SIG-M5 (cell line): Measurements from ENCODE around the gene OTUD7B.
A peak's percentile ranks its signal among the peaks of the same experiment; 100 is the strongest.
"Not testable (repeated sequence)": the region's sequence is repeated elsewhere in the genome, so short reads cannot be mapped to it uniquely, and the experiment has no call there.

Experiments used
- DNase-seq: peaks from one replicate; lab custom pipeline; 2025; lab: John Stamatoyannopoulos, UW

OTUD7B gene

DNA sequence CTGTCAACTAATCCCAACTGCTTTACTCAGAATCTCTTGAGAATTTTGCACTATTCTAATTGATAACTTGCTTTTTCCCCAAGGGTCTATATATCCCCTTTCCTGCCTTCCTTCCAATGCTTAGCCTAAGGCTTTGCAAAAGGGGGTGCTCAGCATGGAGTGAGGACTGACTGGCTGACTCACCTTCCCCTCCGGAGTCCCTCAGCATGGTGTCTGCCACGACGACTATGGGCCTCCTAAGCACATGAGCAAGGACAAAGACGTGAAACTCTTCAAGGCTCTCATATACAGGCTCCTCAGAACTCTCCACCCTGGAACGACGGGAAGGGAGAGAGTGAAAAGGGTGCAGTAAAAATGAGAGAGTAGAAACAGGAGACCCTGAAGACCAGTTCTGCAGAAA, 60.6 kb downstream of the OTUD7B start:
- no peak for DNase-seq

DNA sequence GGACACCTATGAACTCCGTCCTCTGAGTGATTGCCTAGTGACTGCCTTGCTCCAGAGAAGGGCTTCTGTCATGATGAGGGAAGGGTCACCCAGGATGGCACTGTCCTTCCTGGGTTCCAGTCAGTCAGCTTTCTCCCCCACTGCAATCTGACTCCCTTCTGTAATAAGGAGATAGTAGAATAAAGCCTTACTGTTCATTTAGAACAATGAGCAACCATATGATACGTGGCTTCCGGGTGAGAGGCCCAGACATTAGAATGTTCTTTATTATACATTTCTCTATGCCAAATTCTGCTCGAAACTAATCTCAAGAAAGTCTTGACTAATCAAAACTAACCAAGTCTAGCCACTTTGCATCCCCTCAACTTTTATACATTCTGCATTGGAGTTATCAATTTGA, 65.3 kb downstream of the OTUD7B start:
- DNase-seq = no peak

DNA sequence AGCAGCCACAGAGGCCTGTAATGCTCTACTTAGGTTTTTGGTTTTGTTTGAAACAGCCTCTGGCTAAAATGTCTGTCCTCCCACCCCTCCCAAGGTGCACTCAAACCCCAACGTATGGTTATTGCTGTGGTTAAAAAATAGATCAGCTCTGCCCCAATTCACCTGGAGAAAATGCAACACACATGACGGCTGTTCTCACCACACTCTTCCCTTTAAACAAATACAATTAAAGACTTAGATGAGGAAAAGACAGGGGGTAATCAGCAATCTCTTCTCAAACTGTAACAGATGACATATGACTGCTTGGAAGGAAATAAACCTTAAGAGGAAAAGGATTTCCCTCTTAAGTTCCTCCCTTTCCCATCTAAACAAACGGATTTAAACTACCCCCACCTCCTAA, 67.6 kb downstream of the OTUD7B start:
- DNase-seq = no peak

DNA sequence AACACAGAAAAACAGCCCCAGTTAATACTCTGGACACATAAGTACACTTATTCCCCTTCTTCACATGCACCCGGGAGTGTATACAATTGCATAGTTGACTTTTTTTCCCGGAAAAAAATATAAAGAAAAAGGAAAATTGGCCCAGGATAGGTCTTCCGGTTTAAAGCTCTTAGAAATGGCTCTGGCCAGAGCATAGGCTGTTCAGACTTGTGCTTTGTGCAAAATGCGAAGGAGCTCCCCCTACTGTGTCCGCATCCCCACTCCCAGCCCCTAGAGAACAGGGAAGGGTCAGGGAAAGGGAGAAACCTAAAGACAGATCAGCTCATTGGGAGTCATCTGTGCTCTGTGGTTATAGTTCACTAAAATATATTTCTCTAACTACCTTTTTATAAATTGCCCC, 68.3 kb downstream of the OTUD7B start:
- DNase-seq = no peak

DNA sequence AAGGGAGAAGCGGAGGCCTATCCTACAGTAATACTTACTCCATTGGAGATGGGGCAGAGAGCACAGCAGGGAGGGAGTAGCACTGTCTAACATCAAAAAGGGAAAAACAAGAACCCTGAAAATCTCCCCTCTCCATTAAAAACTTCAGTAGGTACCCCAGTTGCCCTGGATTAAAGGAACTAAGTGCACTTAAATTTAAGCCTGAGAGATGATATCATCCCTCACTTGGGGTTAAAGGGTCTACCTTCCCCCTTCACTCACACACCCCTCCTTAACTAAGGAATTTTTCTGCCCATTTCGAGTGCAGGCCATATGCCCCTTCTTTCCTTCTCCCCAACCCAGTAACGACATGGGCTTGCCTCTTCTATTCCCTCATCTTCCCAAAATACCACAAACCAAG, 70.1 kb downstream of the OTUD7B start:
- no peak for DNase-seq

DNA sequence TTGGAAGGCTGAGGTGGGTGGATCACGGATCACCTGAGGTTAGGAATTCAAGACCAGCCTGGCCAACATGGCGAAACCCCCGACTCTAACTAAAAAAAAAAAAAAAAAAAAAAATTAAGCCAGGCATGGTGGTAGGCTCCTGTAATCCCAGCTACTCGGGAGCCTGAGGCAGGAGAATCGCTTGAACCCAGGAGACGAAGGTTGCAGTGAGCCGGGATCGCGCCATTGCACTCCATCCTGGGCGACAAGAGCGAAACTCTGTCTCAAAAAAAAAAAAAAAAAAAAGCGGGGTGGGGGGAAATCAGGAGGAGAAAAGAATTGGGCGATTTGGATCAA, 71.9 kb downstream of the OTUD7B start:
- DNase-seq = not testable (repeated sequence)

DNA sequence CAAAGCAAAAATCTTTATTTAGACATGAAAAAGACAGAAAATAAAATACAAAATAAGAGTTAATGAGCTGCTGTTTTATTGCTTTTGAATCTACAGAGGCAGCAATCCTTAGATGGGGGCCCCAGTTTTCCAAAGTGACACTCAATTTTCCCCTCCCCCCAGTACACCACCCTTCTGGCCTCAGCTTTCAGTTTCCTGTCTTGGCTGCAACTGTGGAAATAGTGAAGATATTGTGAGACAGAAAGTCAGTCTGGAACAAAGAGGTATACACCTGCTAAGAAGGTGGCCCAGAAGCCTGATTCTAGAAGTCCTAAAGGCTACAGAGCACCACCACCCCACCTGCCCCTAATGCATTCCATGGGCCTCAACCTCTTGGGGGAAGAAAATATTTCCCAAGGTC, 72.8 kb downstream of the OTUD7B start:
- no peak for DNase-seq

DNA sequence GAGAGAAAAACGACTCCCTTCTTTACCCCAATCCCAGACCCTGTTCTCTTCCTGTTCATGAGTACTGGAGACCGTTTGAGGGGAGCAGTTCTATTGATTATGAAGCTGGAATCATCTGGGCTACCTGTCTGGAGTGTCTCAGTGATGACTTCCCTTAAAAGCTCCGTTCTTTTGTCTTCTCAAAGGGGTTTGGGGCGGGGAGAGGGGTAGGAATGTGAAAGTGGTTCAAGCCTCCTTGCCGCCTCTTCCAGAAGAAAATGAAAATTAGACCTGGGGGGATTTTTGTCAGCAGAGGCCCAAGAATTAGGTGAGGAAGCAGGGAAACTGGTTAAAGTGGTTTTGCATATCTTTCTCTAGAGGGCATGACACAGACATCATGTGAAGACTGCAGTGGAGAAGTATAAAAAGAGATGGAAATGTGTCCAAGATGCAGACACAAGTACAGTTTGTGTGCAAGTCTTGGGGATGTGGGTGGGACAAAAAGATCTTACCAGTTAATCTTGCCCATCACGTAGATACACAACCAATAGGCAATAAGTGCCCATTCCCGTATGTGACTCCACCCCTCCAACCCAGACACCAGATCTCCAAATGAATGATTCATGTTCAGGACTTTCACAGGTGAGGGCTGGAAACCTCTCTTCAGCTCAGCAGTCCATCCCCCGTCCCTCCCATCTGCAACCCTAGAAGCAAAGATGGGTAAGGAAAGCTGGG, 73.4 kb downstream of the OTUD7B start:
- DNase-seq = no peak

DNA sequence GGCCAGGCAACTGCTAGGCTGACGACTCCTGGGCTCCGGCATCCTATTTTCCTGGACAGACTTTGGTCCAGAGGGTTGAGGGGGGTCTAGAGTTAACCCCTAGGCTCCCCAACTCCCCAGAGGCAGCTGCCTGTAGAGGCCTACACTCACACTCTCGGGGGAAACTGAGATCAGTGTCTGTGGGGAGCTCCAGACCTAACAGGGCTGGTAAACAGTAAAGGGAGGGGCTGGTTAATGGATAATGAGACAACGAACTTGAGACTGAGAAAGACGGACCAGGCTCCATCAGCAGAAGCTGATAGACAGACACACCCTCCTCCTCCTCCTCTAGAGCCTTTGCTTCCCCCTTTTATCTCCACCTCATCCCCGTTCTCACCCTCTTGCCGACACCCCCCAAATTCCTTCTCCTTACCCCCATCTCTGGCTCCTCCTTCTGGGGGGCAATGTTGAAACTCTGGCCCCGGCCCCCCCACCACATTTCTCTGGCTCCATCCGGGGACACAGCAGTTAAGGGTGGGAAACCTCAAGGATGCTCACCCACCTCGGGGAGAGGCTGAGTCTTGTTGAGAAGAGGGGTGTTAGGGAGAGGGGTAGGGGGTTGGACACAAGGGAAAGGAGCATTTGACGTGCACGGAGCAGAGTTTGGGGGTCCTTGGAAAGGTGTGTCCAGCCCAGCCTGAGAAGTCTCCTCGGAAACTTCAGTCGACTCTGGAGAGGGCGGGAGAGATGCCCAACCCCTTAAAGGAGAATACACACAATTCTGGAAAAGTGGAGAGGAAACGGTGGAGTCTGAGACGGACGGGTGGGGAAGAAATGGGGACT, 74.1 kb downstream of the OTUD7B start, which contains the start of gene MTMR11:
Gene MTMR11, minus strand, starts transcription at position 710 of the 822 bp plus-strand sequence. Its CDS starts 232 bp downstream, at position 478.
- no peak for DNase-seq

DNA sequence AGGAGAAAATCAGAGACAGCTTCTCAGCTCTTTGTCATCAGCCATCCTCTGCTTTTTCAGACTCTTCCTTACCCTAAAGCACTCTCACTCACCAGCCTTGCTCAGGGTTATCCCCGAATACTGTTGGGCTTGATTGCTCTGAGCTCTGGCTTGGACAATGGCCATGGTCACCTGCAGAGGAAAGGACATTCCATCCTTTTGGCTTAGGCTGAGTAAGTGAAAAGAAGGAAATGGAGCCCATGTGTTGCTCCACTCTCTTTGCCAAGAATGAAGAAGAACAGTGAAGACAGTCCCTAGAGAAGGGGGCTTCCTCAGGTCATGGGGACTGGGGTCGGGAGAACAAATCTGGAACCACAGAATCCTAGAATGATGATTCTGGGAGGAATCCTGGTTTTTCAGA, 76.2 kb downstream of the OTUD7B start:
- DNase-seq = no peak

DNA sequence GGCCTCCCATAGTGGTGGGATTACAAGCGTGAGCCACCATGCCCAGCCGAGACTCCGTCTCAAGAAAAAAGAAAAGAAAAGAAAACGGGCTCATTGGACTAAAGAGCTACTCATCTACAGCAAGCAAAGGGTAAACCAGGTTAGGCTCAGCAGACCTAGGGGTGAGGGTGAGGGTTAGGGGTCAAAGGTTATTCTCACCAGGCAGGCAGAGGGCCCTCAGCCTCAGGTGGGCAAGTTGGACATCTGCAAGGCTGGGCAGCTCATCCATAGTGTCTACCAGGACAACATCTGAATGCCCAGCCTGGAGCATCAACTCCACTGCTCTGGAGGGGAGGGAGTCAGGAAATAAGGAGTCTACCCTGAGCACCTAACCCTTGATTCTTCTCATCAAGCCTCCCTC, 77.3 kb downstream of the OTUD7B start:
- no peak for DNase-seq

DNA sequence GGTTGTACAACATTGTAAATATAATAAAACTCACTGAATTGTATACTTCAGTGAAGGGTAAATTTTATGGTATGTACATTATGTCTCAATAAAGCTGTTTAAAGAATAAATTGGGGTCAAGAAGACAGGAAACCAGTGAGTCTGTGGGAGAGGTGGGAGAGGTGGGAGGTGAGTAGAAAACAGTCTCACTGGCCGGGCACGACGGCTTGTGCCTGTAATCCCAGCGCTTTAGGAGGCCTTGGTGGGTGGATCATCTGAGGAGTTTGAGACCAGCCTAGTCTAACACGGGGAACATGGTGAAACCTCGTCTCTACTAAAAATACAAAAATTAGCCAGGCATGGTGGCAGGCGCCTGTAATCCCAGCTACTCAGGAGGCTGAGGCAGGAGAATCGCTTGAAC, 78.1 kb downstream of the OTUD7B start:
- DNase-seq = no peak

DNA sequence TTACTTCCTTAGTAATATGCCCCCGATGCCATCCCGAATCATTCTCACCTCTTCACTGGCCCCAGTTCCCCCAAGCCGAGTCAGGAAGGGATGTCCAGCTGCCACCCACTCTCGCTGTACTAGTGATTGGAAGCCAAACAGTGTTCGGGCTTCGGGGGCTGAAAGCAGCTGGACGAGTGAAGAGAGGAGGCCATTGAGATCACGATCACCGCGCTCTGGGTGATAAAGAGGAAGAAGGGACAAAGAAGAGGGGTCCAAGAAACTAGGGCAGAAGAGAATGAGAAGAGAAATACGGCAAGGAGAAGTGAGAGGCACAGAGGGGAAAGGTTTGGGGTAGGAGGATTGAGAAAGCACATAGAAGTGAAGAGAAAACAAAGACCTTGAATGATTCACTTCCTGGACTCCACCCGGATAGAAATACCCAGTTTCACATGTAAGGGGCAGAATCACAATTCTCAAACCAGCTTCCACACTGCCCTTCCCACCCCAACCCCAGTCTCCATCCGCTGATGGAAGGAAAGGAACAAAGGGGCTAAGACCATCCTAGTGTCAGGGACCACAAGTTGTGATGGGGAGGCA, 79.2 kb downstream of the OTUD7B start:
- peak; percentile 74 for DNase-seq

DNA sequence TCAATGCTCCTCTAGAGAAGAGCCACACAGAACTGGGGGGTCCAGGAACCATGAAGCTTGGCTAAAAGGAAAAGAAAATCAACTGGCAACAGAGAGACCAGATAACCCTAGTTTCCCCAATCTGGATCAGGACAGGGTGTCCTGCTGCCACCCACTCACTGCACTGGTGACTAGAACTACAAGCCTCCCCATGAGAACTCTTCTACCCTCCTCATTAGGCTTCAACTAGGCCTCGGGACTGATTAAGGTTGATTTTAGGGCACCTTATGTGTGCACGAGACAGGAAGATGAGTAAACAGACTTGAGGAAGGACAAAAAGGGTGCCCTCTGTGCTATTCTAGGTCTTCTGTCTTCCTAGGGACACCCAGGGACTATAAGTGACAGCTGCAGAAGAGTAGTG, 80.7 kb downstream of the OTUD7B start:
- DNase-seq = no peak

DNA sequence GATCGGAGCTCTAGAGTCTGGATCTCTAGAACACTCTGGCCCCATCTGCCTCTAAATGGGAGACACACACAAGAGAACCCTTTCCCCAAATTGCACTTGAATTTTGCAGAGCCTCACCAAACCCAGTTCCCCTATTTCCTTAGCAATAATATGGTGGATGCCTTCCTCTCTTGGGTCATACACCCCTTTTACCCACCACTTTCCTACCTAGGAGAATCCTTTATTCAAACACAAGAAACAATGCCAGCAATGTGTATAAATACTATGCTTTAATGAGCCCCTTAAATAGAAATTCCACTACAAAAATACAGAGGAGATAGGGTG, 82.2 kb downstream of the OTUD7B start:
- no peak for DNase-seq

DNA sequence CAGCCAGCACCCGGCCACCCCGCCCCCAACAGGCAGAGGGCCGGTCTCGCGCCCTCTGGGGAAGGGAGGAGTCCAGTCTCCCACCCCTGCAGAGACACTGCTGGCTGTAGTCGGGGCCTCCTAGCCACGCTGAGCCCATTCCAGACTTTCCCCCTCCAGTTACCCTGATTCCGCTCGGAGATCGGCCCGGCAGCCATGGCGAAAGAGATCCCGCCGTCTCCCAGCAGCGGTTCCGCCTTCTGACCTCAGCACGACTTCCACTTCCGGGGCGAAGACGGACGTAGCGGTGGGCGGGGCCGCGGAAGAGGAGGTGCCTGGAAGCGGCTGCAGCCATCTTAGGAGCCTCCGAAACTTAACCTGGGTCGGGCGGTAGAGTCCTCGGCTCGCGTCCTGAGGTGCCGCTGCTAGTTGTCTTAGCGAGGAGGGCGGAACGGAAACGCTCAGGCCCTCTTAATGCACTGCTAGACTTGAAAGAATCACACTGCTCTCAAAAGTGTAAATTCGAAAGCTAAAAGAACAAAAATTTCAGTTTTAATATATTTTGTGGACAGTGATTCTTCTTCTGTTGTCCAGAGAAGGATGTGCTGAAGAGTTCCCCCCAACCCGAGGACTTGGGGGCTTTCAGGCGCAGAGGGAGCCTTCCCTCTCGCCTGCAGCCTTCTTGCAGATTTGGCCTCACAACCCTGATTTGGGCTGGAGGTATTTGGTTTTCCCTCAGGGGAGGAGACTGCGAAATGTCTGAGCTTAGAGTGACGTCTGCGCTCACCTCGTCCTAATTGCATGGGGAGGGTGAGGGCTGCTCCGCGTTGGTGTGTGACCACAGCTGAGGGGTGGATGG, 82.7 kb downstream of the OTUD7B start, which contains the start of gene SF3B4:
Gene SF3B4, minus strand, starts transcription at position 241 of the 838 bp plus-strand sequence. Its CDS starts 44 bp downstream, at position 197.
- peak; percentile 91 for DNase-seq

DNA sequence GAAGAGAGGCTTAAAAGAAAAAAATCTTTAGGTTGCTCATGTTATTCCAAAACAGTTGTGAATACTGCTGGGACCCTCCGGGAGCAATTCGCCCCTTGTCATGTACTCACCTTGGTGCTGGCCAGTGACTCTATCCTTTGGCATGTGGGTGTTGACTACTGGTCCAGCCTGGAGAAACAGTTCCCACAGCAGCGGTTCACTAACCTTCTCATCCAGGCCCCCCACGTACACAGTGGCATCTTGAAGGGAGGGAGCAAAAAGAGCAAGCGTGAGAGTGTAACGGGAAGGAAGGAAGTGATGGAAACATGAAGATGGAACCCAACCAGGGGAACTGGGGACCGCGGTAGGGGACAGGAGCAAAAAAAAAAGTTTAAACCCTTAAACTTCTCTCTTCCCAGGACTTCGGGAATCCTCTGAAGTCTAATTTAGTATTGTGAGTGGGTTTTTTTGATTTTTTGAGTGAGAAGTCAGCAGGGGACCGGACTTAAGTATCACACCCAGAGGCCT, 83.4 kb downstream of the OTUD7B start:
- no peak for DNase-seq

DNA sequence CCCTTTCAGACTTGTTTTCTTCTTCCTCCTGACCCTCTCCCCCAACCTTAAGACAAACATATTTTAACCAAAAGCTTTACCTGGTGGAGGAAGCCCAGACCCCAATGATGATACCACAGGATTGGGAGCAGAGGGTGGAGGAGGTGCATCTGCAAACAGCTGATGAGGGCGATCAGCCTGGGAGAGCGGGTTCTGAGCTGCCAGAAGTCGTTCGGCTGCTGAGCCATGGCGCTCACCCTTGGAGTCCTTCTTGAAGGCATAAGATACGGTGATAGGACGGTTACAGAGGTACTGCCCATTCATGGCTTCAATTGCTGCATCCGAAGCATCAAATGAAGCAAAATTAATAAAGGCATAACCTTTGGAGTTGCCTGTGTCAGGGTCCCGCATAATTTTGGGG, 84.2 kb downstream of the OTUD7B start:
- DNase-seq = no peak

DNA sequence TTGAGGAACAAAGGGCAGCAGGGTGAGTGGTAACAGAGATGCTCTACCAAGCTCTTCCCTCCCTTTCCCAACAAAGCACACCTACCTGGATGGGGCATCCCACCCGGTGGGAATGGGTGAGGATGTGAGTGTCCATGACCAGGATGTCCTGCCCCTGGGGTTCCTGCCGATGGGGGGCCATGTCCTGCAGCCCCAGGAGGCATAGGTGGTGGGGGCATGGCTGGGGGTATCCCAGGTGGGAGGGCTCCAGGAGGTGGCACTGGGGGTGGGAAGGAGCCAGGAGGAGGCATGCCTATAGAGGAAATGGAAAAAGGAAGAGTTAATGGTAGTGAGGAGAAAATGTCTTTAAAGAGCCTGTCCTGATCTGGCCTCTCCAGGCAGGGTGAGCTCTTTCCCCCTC, 84.8 kb downstream of the OTUD7B start:
- DNase-seq = no peak

DNA sequence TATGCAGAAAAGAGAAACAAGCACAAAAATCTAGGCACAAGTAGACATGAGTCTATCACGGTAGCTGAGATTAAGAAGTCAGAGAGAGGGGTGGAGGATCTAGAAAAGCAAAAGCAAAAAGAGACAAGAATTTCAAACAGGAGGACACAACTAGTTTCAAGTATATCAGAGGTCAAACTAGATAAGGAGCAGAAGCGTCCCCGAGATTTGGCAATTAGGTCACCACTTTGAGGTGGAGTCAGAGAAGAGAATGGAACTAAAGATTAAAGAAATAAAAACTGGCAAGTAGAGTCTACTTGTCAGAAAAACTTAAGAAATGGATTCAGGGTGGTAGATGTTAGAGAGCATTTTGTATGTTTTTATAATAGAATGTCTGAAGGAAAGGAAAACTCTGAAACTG, 85.2 kb downstream of the OTUD7B start:
- DNase-seq = no peak

DNA sequence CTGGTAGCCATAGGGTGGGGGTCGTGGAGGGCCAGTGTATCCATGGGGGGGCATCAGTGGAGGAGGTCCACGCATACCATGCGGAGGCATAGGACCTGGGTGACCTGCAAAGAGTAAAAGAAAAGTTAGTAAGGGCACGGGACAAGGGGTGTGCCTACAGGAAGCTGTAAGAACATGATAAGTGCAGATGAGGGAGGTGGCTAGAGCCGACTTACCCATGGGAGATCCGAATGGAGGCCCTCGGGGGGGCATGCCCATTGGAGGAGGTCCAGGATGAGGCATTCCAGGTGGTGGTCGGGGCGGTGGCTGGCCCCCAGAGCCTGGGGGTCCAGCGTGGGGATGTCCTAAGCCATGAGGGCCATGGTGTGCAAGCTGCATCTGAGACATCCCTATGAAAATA, 86.9 kb downstream of the OTUD7B start:
- DNase-seq = no peak

DNA sequence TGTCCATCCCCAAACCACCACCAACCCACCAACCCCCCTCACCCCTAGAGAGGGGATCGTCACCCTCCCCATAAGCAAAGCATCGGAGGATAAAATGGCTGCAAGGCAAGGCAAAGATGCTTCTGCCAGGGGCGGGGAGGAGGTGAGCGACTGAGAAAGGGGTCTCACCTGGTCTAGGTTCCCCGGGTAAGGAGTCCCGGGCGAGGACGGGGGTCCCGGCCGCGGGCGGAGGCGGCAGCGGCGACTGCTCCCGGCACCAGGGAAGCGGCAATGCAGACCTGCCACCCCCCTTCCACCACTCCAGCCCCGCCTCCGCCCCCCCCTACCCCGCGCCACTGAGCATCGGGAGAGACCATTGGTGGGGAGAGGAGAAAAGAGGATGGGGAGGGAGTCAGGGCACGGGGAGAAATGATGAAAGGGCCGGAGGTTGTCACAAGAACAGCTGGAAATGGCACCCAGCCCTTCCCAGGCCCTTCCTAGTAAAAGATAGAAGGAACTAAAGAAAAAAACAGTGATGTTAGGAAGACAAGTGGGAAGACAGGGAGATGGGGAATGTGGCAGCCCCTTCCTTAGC, 92.9 kb downstream of the OTUD7B start, which contains the start of gene SV2A:
Gene SV2A, minus strand, starts transcription at position 274 of the 574 bp plus-strand sequence. CDS start 4,004 bp downstream, outside the sequence.
- DNase-seq = no peak
